Measurements from ENCODE around the gene WDR86. TPM values are rescaled to one million over a fixed set of nuclear protein-coding genes. Genes with fewer than 3 reads are reported as not detected.

Gene WDR86
- total RNA-seq, 4 donors from 2014 or later = 82.9 to 142 (median 115) TPM

GRCh38 chr7:151447312-151447711 lies 37.5 kb upstream of the WDR86 start:
- Histone ChIP-seq H3K27ac (no peak overlapping the region), H3K36me3 (no peaks in the 10 kb centered on the region), H3K4me1 (peaks cover 0 to 14% (median 3%) of the 10 kb centered on the region in 4 donors), H3K27me3 (no peaks in the 10 kb centered on the region), H3K9me3 (no peaks in the 10 kb centered on the region), H3K4me3 (no peak overlapping the region)
- no peak for DNase-seq (ENCODE audit: low spot score in 2 of 2)
- no peak for TF ChIP-seq CTCF (IDR thresholded peaks at IDR 0.05)
- TF ChIP-seq POLR2A (IDR thresholded peaks at IDR 0.05) = no peak
- WGBS, 2 donors = 93 to 94% methylated on average over 11 to 18 of the region's 18 CpGs

- WGBS, 2 donors = 89 to 96% methylated on average over 2 of the region's 2 CpGs
- Histone ChIP-seq H3K9me3 (no peaks in the 10 kb centered on the region), H3K27me3 (no peaks in the 10 kb centered on the region), H3K27ac (no peak overlapping the region), H3K36me3 (no peaks in the 10 kb centered on the region), H3K4me3 (no peak overlapping the region), H3K4me1 (peaks cover 0 to 21% (median 6%) of the 10 kb centered on the region in 4 donors)
- TF ChIP-seq EP300 (IDR thresholded peaks at IDR 0.05) = no peak
- TF ChIP-seq CTCF (IDR thresholded peaks at IDR 0.05) = no peak
- no peak for DNase-seq (ENCODE audit: low spot score in 2 of 2)
Measured at GRCh38 chr7:151446412-151446811, 36.6 kb upstream of the WDR86 start.

GRCh38 chr7:151444632-151445031 lies 34.8 kb upstream of the WDR86 start:
- TF ChIP-seq EP300 (IDR thresholded peaks at IDR 0.05) (no peak), CTCF (IDR thresholded peaks at IDR 0.05) (no peak), POLR2A (IDR thresholded peaks at IDR 0.05) (no peak)
- Histone ChIP-seq H3K27me3 (no peaks in the 10 kb centered on the region), H3K9me3 (no peaks in the 10 kb centered on the region), H3K4me3 (no peak overlapping the region), H3K27ac (no peak overlapping the region), H3K4me1 (peaks cover 0 to 38% (median 18%) of the 10 kb centered on the region in 4 donors), H3K36me3 (no peaks in the 10 kb centered on the region)
- no peak for DNase-seq (ENCODE audit: low spot score in 2 of 2)
- WGBS, 2 donors = 87 to 89% methylated on average over 1 of the region's 1 CpG

GRCh38 chr7:151442776-151443496 lies 33.1 kb upstream of the WDR86 start:
- H3K9me3 ChIP-seq = no peaks in the 10 kb centered on the region
- TF ChIP-seq CTCF (IDR thresholded peaks at IDR 0.05) (no peak), EP300 (IDR thresholded peaks at IDR 0.05) (no peak), POLR2A (IDR thresholded peaks at IDR 0.05) (no peak)
- 71 to 73% methylated on average over 10 of the region's 10 CpGs for WGBS, 2 donors
- no peaks in the 10 kb centered on the region for H3K36me3 ChIP-seq
- DNase-seq (ENCODE audit: low spot score in 2 of 2) = no peak
- no peak overlapping the region for H3K4me3 ChIP-seq
- H3K27ac ChIP-seq = peak overlapping the region in 1 of 4 donors; percentile 6
- peaks cover 0 to 4% of the 10 kb centered on the region in 2 donors for H3K27me3 ChIP-seq
- H3K4me1 ChIP-seq = peaks cover 0 to 35% (median 20%) of the 10 kb centered on the region in 4 donors

GRCh38 chr7:151440799-151441445 lies 31.1 kb upstream of the WDR86 start:
- 44% methylated on average over 10 of the region's 10 CpGs for WGBS, 2 donors
- DNase-seq (ENCODE audit: low spot score in 2 of 2) = no peak
- no peak overlapping the region for H3K4me3 ChIP-seq
- H3K27me3 ChIP-seq = peaks cover 0 to 4% of the 10 kb centered on the region in 2 donors
- H3K9me3 ChIP-seq = no peaks in the 10 kb centered on the region
- H3K36me3 ChIP-seq = no peaks in the 10 kb centered on the region
- peak overlapping the region; percentile 15 to 79 (median 58) for H3K27ac ChIP-seq
- TF ChIP-seq POLR2A (IDR thresholded peaks at IDR 0.05) = no peak
- H3K4me1 ChIP-seq = peaks cover 0 to 49% (median 19%) of the 10 kb centered on the region in 4 donors
